Glutamatergic neuron (in vitro differentiated cells): ENCODE data around the gene GAGE2A. TPM values are rescaled to one million over a fixed set of nuclear protein-coding genes. Genes with fewer than 3 reads are reported as not detected.

Experiments
- DNase-seq: peaks from one replicate; pipeline ENCODE4 v3.0.0; 2022
- H3K27ac Mint-ChIP-seq: one replicate; pipeline ENCODE4 v1.8.0; 2020; ENCODE audit warnings: mild to moderate bottlenecking, mixed read lengths, inconsistent platforms; ENCODE audit not compliant: unreplicated experiment
- H3K27me3 Mint-ChIP-seq: one replicate; pipeline ENCODE4 v1.8.0; 2020; ENCODE audit warnings: mild to moderate bottlenecking, moderate library complexity, mixed read lengths, inconsistent platforms; ENCODE audit not compliant: unreplicated experiment
- H3K36me3 Mint-ChIP-seq: one replicate; pipeline ENCODE4 v1.8.0; 2020; ENCODE audit warnings: mild to moderate bottlenecking, mixed read lengths, inconsistent platforms; ENCODE audit not compliant: unreplicated experiment
- H3K4me1 Mint-ChIP-seq: one replicate; pipeline ENCODE4 v1.8.0; 2020; ENCODE audit warnings: mild to moderate bottlenecking, low read depth, mixed read lengths, inconsistent platforms; ENCODE audit not compliant: unreplicated experiment
- H3K4me3 Mint-ChIP-seq: one replicate; pipeline ENCODE4 v1.8.0; 2020; ENCODE audit warnings: mild to moderate bottlenecking, mixed read lengths, inconsistent platforms; ENCODE audit not compliant: unreplicated experiment
- H3K9me3 Mint-ChIP-seq: one replicate; pipeline ENCODE4 v1.8.0; 2020; ENCODE audit warnings: mild to moderate bottlenecking, moderate library complexity, mixed read lengths, inconsistent platforms; ENCODE audit not compliant: unreplicated experiment
- total RNA-seq: library from RNA; stranded (reverse); fragmentation: NEBNext Ultra II Directional; extraction: Animal tissue kit (Norgen Biotek cat#: 25700); gene quantifications from one replicate; pipeline ENCODE4 v1.2.1, GENCODE V29; 2021; ENCODE audit not compliant: unreplicated experiment
- TF ChIP-seq, protein P1 (sequence below): fragments of 200-600 bp; sonication (generic); IDR thresholded peaks from one replicate; pipeline ENCODE4 v1.5.0; 2021; ENCODE audit not compliant: partially characterized antibody, unreplicated experiment

Gene GAGE2A
- total RNA-seq, 1 donor from 2014 or later: not detected

DNA sequence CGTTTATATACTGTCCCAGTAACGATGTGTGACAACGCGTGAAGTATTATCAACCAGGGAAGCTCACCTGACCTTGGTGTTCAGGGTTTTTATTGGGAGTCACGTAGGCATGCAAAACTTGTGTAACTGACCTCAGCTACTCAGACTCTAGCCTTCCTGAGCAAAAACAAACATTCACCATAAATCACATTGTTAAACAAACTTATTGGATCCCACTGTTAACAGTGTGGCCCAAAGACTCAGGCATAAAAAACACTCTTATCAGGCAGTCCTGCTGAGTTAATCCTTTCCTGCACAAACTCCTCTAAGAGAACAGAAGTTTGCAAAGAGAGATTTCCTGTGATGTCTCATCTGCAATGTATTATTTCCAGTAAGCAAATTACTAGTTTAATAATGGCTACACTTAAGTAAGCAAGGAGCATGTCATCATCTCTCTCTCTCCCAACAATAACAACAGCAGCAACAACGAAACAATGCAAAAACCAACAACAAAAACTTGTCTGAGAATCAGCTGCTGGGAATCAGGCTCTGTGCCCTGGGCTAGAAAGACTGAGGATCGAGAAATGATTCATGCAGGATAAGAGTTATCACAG is 21.5 kb downstream of the GAGE2A start:
- Mint-ChIP-seq H3K27ac (no peak overlapping the region), H3K4me3 (no peak overlapping the region), H3K36me3 (no peaks in the 10 kb centered on the region), H3K4me1 (no peaks in the 10 kb centered on the region), H3K9me3 (peaks cover 2% of the 10 kb centered on the region), H3K27me3 (no peaks in the 10 kb centered on the region)
- DNase-seq: no peak
- TF ChIP-seq, protein P1, sequence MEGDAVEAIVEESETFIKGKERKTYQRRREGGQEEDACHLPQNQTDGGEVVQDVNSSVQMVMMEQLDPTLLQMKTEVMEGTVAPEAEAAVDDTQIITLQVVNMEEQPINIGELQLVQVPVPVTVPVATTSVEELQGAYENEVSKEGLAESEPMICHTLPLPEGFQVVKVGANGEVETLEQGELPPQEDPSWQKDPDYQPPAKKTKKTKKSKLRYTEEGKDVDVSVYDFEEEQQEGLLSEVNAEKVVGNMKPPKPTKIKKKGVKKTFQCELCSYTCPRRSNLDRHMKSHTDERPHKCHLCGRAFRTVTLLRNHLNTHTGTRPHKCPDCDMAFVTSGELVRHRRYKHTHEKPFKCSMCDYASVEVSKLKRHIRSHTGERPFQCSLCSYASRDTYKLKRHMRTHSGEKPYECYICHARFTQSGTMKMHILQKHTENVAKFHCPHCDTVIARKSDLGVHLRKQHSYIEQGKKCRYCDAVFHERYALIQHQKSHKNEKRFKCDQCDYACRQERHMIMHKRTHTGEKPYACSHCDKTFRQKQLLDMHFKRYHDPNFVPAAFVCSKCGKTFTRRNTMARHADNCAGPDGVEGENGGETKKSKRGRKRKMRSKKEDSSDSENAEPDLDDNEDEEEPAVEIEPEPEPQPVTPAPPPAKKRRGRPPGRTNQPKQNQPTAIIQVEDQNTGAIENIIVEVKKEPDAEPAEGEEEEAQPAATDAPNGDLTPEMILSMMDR: no peak

DNA sequence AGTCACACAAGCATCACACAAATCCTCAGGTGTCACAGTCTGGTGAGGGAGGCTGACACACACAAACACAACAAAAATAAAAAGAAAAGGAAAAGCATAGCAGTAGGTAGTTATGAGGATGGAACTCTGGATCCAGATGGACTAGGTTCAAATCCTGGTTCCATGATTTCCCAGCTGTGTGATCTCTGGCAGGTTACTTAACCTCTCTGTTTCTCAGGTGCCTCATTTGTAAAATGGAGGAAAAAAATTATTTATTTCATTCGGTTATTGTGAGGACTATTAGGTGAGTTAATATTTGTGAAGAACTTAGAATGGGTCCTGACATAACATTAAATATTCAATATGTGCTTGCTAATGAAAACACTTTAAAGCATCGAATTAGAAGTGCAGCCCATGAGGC is 29.3 kb downstream of the GAGE2A start:
- no peak overlapping the region for H3K4me3 Mint-ChIP-seq
- H3K36me3 Mint-ChIP-seq: no peaks in the 10 kb centered on the region
- H3K4me1 Mint-ChIP-seq: no peaks in the 10 kb centered on the region
- peaks cover 2% of the 10 kb centered on the region for H3K27me3 Mint-ChIP-seq
- no peaks in the 10 kb centered on the region for H3K9me3 Mint-ChIP-seq
- no peak overlapping the region for H3K27ac Mint-ChIP-seq
- TF ChIP-seq, protein P1: no peak
- no peak for DNase-seq

DNA sequence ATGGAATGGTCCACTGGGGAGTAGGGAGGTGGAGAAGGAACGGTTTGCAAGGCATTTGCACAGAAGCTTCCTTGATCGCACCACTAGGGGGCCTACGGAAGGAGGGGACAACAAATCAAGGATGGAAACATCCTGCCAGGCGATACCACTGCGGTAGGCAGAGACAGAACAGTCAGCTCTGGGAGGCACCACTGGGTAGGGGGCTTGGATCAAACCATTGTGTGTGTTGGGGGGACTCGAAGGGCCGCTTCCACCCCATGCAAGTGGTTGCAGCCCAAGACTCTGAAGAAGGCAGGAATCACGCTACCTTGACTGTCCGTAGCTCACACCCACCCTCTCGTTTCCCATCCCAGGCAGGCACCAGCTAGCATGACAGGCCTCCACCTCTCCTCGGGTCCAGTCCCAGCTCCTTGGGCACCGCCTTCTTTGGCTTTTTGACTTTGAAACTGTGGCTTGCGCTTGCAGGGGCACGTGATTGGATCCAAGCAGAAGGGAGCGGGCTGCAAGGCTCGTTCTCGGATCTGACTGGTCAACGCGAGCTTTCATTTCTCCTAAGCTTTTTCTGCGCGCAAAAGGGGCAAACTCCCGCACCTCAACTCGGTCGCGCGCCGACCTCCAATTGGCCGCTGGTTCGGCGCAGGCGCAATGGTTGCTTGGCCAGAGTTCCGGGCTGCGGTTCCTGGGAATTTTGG is 37.9 kb downstream of the GAGE2A start:
- Mint-ChIP-seq H3K36me3 (no peaks in the 10 kb centered on the region), H3K27ac (no peak overlapping the region), H3K27me3 (no peaks in the 10 kb centered on the region), H3K4me3 (no peak overlapping the region), H3K9me3 (peaks cover 2% of the 10 kb centered on the region), H3K4me1 (no peaks in the 10 kb centered on the region)
- DNase-seq: no peak
- TF ChIP-seq, protein P1: no peak

DNA sequence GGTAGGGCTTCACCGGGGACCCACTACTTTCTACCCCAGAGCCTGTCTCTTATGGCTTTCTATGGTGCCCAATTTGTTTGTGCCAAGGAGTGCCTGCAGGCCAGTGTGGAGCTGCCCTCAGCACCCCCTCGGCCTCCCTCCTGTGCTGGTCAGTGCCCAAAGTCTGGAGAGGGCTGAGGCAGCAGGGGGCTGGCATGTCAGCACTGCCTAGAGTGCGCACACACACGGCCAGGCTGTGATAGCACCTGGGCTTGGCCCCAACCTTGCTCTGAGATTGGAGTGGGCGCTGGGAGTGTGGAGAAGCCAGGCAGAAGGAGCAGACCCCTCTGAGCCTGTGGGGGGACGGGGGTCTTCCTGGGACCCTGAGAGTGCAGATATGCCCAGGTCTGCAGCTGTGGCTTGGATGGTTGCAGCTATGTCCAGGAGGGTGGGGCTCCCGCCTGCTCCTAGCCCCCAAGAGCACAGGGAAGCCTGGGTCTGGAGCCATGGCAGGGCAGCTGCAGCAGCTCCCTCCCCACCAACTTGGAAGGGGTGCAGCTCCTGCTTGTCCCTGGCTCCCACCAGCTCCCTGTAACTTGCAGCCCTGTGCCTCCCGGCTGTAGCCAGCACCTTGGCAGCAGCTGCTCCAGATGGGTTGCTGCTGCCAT is 55.8 kb downstream of the GAGE2A start:
- DNase-seq: no peak
- H3K4me3 Mint-ChIP-seq: no peak overlapping the region
- H3K4me1 Mint-ChIP-seq: no peaks in the 10 kb centered on the region
- no peak overlapping the region for H3K27ac Mint-ChIP-seq
- TF ChIP-seq, protein P1: no peak
- no peaks in the 10 kb centered on the region for H3K27me3 Mint-ChIP-seq
- no peaks in the 10 kb centered on the region for H3K36me3 Mint-ChIP-seq
- no peaks in the 10 kb centered on the region for H3K9me3 Mint-ChIP-seq

Other genes starting within 250 kb of the GAGE2A start
- gene GAGE12C, start 57.3 kb upstream of the GAGE2A start, total RNA-seq: not detected
- not detected for gene GAGE12D, start 47.8 kb upstream of the GAGE2A start, total RNA-seq
- gene GAGE12E, start 38.2 kb upstream of the GAGE2A start, total RNA-seq: not detected
- not detected for gene GAGE12F, start 28.7 kb upstream of the GAGE2A start, total RNA-seq
- not detected for gene GAGE12G, start 19.1 kb upstream of the GAGE2A start, total RNA-seq
- not detected for gene GAGE12H, start 9.5 kb upstream of the GAGE2A start, total RNA-seq
- gene GAGE1, start 9.5 kb downstream of the GAGE2A start, total RNA-seq: not detected
- not detected for gene PAGE1, start 106.5 kb downstream of the GAGE2A start, total RNA-seq
- not detected for gene PAGE4, start 239.8 kb downstream of the GAGE2A start, total RNA-seq